SU-DHL-6 (cell line): ENCODE results near the gene CDC6.

Source experiments
- H2AFZ ChIP-seq: fragments of 200-600 bp; sonication (generic); 2 replicates; pipeline ENCODE4 v1.6.1; 2014; ENCODE audit warnings: low read depth, mild to moderate bottlenecking, moderate library complexity, mixed read lengths, antibody characterized with exemption, low read length; ENCODE audit not compliant: severe bottlenecking
- H3F3A ChIP-seq: fragments of 200-600 bp; shearing (Covaris generic); 2 replicates; pipeline ENCODE4 v1.6.0; 2016; ENCODE audit warnings: antibody characterized with exemption, mild to moderate bottlenecking; ENCODE audit not compliant: insufficient read depth
- H3K27ac ChIP-seq: fragments of 200-600 bp; sonication (generic); 2 replicates; pipeline ENCODE4 v1.5.1; 2016; ENCODE audit warnings: low read depth, mild to moderate bottlenecking, low read length, moderate library complexity, mixed read lengths
- H3K27me3 ChIP-seq: fragments of 200-600 bp; sonication (generic), shearing (Covaris generic); 2 replicates; pipeline ENCODE4 v1.6.0; 2014; ENCODE audit warnings: mild to moderate bottlenecking, low read length
- H3K36me3 ChIP-seq: fragments of 200-600 bp; sonication (generic); 2 replicates; pipeline ENCODE4 v1.6.1; 2014; ENCODE audit warnings: mild to moderate bottlenecking, low read length, mixed read lengths
- H3K4me2 ChIP-seq: fragments of 300-600, 200-600 bp; shearing (Covaris generic), sonication (generic); 2 replicates; pipeline ENCODE4 v1.6.0; 2014; ENCODE audit warnings: low read length, low read depth, mild to moderate bottlenecking; ENCODE audit not compliant: poor library complexity, severe bottlenecking
- H3K4me3 ChIP-seq: fragments of 200-600 bp; sonication (generic); 2 replicates; pipeline ENCODE4 v1.5.1; 2014; ENCODE audit warnings: antibody characterized with exemption, low read length, mild to moderate bottlenecking, mixed read lengths; ENCODE audit not compliant: insufficient read depth, poor library complexity, severe bottlenecking
- H3K79me2 ChIP-seq: fragments of 200-600 bp; sonication (generic); 2 replicates; pipeline ENCODE4 v1.6.1; 2014; ENCODE audit warnings: mild to moderate bottlenecking, low read length, moderate library complexity; ENCODE audit not compliant: insufficient read depth
- H3K9ac ChIP-seq: fragments of 200-600 bp; sonication (generic); 2 replicates; pipeline ENCODE4 v1.7.0; 2014; ENCODE audit warnings: mild to moderate bottlenecking, low read length
- H3K9me2 ChIP-seq: fragments of 200-600 bp; sonication (generic); replicated peaks from 2 replicates; pipeline ENCODE4 v1.6.1; 2014; ENCODE audit warnings: low read length; ENCODE audit not compliant: insufficient read depth
- H3K9me3 ChIP-seq: fragments of 200-600 bp; sonication (generic); 2 replicates; pipeline ENCODE4 v1.6.1; 2014; ENCODE audit warnings: low read length, mixed read lengths; ENCODE audit not compliant: insufficient read depth
- H4K20me1 ChIP-seq: fragments of 200-600 bp; sonication (generic); 2 replicates; pipeline ENCODE4 v1.6.1; 2014; ENCODE audit warnings: low read depth, mild to moderate bottlenecking, antibody characterized with exemption, low read length, moderate library complexity, mixed read lengths
- CTCF ChIP-seq: fragments of 200-600 bp; sonication (generic); IDR thresholded peaks from one replicate; pipeline ENCODE4 v1.5.1; 2017; ENCODE audit warnings: antibody characterized with exemption, mild to moderate bottlenecking, low read length, moderate library complexity; ENCODE audit not compliant: insufficient read depth, poor library complexity, severe bottlenecking
- EZH2phosphoT487 ChIP-seq: fragments of 200-600 bp; sonication (generic), shearing (Covaris generic); conservative IDR thresholded peaks from 2 replicates; pipeline ENCODE4 v1.6.1; 2018; ENCODE audit warnings: mild to moderate bottlenecking, antibody characterized with exemption, low read length, moderate library complexity, mixed read lengths

Gene CDC6

GRCh38 chr17:40316571-40317344 is 29.1 kb downstream of the CDC6 start:
- Histone ChIP-seq H3K36me3 (no peaks in the 10 kb centered on the region), H3K4me3 (no peak overlapping the region), H3K9me2 (no peaks in the 10 kb centered on the region), H3K27me3 (no peaks in the 10 kb centered on the region), H3F3A (peaks cover 6% of the 10 kb centered on the region; the same call in 1 of the 2 replicates), H3K79me2 (peaks cover 29% of the 10 kb centered on the region; the same call in 1 of the 2 replicates), H3K27ac (no peak overlapping the region), H2AFZ (no peak overlapping the region), H3K9me3 (no peaks in the 10 kb centered on the region), H3K9ac (no peak overlapping the region), H3K4me2 (peak overlapping the region; percentile 81), H4K20me1 (no peaks in the 10 kb centered on the region)
- no peak for TF ChIP-seq CTCF
- TF ChIP-seq EZH2phosphoT487, result no peak

GRCh38 chr17:40317345-40317873 is 29.7 kb downstream of the CDC6 start:
- Histone ChIP-seq H2AFZ (peak overlapping the region; percentile 23), H3K4me2 (peak overlapping the region; percentile 81), H3K9ac (peak overlapping the region; percentile 74), H4K20me1 (no peaks in the 10 kb centered on the region), H3K9me2 (no peaks in the 10 kb centered on the region), H3K9me3 (no peaks in the 10 kb centered on the region), H3F3A (peaks cover 6% of the 10 kb centered on the region; the same call in 1 of the 2 replicates), H3K27me3 (no peaks in the 10 kb centered on the region), H3K4me3 (peak overlapping the region; percentile 57), H3K79me2 (peaks cover 29% of the 10 kb centered on the region; the same call in 1 of the 2 replicates), H3K36me3 (no peaks in the 10 kb centered on the region), H3K27ac (no peak overlapping the region)
- TF ChIP-seq CTCF (peak; percentile 45), EZH2phosphoT487 (no peak)

GRCh38 chr17:40317880-40318829 is 30.5 kb downstream of the CDC6 start:
- peak overlapping the region; percentile 71 for H2AFZ ChIP-seq
- peaks cover 9% of the 10 kb centered on the region for H3F3A ChIP-seq
- peak overlapping the region; percentile 81 for H3K4me2 ChIP-seq
- no peaks in the 10 kb centered on the region for H3K36me3 ChIP-seq
- H3K9me2 ChIP-seq, result no peaks in the 10 kb centered on the region
- no peaks in the 10 kb centered on the region for H3K9me3 ChIP-seq
- H4K20me1 ChIP-seq, result no peaks in the 10 kb centered on the region
- H3K79me2 ChIP-seq, result peaks cover 29% of the 10 kb centered on the region; the same call in 1 of the 2 replicates
- H3K9ac ChIP-seq, result peak overlapping the region; percentile 74
- H3K27me3 ChIP-seq, result no peaks in the 10 kb centered on the region
- TF ChIP-seq CTCF (no peak), EZH2phosphoT487 (no peak)
- peak overlapping the region; percentile 73 for H3K4me3 ChIP-seq
- H3K27ac ChIP-seq, result peak overlapping the region; percentile 46
